Left renal cortex interstitium (tissue), 4 donors: ENCODE data around the gene ARPC5L. TPM values are rescaled to one million over a fixed set of nuclear protein-coding genes. Genes with fewer than 3 reads are reported as not detected.

ENCODE experiments used
- DNase-seq, 4 donors: peaks; one replicate each; pipeline ENCODE4 v3.0.0-alpha.2; 2013; ENCODE audit warnings: low read depth in 4 of 4, low spot score in 2 of 4, missing footprints in 1 of 4
- polyA plus RNA-seq, 4 donors: library from polyadenylated mRNA; unstranded; fragments of 120-200 nt; gene quantifications; one replicate each; pipeline ENCODE4 v1.2.1, GENCODE V29; 2013; ENCODE audit not compliant: insufficient read length in 4 of 4

Gene ARPC5L
- polyA plus RNA-seq, 4 donors: 37.2 to 41.2 (median 38.3) TPM

DNA sequence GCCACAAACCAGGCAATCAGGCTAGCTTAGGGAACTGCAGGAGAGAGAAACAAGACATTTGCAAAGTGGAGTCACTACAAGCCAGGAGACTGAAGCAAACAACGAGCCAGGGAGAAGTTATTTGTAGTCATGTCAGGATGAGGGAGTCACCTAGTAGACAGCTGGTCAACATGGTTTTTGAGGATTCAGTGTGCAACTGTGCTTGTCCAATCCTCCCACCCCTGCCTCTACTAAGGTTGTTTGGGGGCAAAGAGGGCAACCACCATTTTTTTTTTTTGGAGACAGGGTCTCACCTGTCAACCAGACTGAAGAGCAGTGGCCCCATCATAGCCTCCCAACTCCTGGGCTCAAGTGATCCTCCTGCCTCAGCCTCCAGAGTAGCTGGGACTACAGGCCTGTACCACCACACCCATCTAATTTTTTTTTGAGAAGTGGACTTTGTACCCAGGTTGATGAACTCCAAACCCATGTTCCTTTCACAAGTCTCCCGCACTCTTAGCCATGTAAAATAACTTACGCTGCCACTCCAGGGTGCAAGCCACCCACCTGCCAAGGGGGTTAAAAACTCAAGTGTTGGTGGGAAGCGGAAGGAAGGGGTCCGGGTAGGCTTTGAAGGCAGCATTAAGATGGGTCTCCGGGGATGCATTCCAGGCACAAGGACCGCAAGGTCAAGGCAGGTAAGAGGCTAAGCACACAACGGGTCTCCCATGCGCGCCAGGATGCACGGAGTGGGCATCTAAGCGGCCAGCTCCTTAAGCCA, 1.2 kb upstream of the ARPC5L start:
- no peak for DNase-seq

DNA sequence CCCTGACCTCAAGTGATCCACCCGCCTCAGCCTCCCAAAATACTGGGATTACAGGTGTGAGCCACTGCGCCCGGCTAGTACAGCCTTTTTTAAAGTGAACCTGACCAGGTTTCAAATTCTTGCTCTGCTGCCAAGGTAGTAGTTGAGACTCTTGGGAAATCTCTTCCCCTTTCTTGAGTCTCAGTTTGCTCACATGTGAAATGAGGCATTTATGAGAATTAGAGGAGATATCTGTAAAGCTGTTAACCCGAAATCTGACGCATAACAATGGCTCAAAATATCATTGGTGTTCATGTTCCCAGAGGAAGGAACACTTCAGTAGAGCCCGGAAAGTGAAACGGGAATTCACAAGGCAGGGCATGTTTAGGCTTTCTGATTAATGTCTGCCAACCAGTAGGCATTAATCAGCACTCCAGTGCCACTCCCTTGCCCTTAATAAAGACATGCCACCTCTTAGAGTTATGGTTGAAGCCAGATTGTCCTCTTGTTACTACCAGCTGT, 1.5 kb downstream of the ARPC5L start:
- DNase-seq: no peak

DNA sequence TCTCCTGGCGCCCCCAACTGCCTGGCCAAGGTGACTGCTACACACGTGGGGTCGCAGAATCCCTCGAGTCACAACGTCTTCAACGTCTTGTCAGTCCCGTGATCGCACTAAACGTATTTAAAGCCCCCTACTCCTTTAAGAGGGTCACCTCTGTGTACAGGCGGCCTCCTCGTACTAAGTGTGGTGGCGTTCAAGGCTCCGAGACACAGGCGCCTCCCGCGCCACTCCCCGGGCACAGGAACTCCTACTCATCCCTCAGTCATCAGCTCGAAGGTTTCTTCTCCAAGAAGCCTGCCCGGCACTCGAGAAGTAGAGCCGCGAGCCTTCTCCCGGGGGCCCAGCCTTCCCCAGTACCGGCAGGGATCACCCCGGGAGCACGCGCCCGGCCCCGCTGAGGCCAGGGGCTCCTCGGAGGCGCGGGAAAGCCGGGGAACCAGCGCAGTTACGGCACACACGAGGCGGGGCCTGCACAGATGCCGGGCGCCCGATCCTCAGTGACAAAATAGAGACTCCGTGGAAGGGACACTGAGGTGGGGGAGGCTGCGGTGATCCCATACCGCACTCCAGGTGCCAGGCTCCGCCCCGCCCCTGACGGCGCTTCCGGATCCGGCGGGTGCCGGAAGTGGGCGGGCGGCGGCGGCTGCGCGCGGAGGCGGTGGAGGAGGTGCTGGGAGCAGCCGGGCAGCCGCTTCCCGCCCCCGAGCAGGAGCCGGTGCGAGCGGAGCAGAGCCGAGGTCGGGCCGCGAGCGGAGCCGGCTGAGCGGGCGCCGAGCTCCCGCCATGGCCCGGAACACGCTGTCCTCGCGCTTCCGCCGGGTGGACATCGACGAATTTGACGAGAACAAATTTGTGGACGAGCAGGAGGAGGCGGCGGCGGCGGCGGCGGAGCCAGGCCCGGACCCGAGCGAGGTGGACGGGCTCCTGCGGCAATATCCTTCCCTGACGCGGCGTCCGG, 6.9 kb downstream of the ARPC5L start:
- peak in 2 of 4 donors; percentile 64 to 72 for DNase-seq

DNA sequence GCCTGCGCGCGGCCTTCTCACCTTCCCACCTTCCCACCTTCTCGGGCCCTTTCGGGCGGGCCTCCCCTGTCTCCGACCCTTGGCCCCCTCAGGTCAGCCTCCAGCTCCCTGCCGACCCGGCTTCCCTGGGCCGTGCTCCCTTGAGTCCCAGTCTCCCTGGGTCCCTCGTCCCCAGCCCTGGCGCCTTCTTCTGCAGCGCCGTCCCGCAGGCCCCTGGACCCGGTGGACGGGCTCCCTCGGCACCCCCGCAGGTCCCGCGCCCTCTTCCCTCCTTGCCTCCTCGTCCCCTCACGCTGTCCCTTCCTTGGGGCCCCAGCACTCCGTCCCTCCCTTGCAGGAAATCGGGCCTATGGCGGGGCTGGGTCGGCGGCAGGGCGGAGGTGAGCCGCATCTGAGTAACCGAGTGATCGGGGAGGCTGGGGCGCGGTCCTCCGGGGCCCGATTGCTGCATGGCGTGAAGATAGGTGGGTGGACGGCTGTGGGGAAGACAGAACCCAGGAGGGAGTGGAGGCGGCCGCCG, 7.6 kb downstream of the ARPC5L start:
- no peak for DNase-seq

DNA sequence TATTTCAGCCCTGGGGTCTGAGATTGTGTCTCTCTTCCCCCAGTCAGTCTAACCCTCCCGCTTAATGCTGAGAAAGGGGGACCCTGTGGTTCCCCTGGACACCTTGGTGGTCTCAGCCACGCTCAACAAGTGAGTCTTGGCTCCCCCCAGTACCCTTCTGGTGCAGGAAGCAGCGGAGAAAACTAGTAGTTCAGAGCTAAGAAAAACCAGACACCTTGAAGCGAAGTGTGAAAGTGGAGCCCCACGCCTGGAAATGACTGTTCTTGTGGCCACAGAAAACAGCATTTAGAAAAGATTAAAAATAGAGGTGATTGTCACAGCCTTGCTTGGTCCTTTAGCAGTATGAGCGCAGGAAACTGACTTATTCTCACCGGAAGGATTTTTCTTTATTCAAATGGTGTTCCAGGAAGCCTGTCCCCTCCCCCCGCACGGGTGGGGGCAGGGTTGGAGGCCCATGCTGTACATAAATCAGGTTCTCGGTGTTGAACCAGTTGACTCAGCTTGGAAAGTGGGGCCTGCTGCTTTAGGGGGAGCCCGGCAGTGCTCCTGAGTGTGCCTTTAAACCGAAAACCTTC, 8.1 kb downstream of the ARPC5L start:
- no peak for DNase-seq

DNA sequence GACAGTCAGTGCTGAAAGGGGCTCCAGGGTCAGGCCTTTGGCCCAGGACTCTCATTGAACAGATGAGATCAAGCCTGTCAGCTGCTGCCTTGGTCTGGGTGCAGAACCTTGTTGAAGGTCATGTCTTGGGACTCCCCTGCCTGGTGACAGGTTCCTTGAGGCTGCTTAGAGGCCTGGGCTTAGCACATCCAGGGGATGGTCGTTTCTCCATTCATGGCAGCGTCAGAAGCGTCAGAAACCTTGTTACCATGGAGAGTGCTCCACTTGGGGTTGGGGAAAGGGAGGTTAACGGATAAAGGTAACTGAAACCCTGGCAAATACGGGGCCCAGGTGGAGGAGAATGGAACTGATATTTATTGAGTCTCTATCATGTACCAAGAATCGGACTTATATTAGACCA, 8.8 kb downstream of the ARPC5L start:
- no peak for DNase-seq

DNA sequence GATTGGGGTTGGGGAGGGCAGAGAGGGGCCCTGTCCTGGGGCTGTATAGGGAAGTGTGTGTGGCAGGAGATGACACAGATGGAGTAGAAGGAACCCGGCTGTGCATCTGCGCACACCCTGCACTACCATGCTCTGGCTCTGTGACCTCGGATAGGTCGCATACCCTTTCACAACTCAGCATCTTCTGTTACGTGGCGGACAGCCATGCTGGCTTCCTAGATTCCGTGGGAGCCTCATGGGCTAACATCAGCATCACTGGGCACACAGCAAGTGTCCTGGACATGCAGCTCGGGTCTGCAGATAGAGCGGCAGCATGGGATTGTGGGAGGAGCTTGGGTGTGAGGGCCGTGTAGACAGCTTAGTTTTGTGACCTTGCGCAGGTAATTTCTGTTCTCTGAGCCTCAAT, 9.2 kb downstream of the ARPC5L start:
- no peak for DNase-seq

DNA sequence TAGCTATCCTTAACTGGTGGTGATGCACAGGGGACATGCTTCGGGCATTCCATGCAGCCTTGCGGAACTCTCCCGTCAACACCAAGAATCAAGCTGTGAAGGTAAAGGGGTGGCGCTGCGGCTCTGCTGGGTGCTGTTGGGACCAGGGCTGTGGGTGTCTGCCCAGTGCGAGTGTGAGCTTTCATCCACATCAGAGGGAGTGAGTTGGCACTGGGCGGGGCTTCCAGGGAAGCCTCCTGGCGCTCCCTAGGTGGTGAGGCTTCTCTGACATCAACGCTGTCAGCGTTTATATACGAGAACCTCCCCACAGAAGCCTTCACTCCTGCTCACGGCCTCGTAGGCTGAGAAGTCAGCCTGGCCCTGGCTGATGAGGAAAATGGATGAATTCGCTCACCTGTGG, 11.7 kb downstream of the ARPC5L start:
- no peak for DNase-seq

DNA sequence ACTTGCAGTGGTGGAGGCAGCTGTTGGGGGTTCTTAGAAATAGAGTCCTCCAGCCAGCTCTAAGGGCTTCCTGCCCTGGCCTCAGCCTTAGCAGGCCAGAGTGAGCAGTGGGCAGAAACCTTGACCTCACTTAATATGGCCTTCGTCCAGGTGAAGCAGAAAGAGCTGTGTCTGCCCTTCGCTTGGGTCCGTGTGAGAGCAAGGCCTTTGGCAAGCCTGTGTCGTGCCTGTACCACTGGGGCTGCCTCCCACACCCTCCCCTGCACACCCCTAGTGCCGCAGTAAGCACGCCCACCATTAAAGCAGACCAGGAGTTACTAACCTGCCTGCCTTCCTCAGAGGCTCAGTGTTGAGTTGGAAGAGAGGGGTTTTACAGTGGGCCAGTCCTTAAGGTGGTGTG, 13.6 kb downstream of the ARPC5L start:
- DNase-seq: no peak

DNA sequence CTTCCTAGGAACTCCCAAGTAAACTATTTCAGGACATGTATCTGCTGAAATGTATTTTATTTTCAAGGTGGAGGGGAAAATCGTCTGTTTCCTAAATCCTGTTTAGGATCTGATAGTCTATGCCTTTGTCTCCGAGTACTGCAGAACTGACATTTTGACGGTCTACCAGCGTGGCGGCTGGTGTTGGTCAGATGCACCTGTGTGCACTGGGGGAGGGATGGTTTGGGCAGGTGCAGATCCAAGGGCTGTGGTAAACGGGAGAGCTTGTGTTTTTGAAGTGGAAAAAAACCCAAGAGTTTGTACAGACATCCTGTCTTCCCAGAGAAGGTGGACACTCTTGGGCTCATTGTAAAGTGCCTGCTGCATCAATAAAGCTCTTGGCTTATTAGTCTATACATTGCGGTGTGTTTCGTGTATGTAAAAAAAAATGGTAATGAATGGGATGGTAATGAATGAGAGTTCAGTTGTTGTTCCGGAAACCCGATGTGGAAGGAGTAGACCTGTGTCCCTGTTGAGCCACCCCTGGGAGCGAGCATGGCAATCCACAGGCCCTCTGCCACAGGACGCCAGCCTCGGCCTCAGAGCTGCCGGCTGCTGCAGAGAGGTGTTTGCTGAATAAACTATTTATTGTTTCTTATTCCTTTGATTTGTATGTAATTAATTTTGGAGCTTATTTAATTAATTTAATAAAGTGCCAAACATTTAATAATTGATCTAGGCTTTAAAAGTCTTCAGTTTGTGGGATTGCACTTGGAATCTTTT, 15.3 kb downstream of the ARPC5L start:
- DNase-seq: no peak

DNA sequence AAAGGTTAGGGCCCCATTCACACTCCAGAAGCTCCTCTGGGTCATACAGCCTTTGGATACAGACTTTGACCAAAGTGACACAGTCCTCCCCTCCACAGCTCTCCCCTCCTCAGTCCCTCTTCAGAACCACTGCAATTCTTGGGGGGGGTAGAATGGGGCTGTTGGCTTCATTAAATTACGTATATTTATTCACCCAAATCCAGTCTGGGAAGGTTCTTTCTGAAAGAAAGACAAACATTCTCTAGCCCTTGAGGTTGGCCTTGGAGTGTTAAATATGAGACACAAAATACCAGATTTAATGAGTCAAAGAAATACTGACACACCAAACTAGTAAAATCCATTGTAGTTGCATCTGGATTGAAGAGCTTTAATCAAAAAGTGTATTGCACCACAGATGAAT, 16.1 kb downstream of the ARPC5L start:
- no peak for DNase-seq

DNA sequence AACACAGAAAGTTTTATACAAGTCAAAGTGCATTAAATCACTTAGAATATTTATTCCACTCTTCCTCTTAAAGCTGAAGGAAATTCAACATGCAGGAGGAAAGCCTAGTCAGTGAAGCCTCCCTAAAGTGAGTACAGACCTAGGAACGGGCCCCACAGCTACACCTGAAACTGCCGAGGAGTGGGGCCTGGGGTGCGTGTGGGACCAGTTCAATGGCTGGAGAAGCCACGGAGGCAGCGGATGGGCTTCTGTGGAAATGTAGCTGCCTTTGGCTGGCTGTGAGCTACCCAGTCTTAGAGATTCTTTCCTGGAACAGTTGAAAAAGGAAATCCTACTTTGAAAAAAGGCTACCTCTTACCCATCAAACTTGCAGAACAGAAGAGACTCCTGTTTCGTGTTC, 16.6 kb downstream of the ARPC5L start:
- no peak for DNase-seq

DNA sequence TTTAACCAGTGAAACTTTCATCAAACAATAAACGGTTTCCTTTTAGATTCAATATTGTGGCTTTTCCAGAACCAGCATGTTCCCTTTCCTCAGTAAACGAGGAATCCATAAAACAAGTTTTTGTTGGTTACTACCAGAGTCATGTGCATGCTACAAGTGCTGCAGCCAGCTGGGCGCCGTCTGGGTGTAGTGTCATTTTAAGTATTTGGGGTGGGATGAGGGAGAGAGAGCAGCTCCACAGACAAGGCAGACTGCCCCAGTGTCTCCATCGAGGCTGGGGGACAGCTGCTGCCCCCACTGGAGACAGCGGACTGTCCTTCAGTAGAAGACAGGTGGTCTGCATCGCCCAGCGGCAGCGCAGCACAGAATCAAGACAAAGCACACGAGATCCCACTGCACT, 17.3 kb downstream of the ARPC5L start:
- no peak for DNase-seq

DNA sequence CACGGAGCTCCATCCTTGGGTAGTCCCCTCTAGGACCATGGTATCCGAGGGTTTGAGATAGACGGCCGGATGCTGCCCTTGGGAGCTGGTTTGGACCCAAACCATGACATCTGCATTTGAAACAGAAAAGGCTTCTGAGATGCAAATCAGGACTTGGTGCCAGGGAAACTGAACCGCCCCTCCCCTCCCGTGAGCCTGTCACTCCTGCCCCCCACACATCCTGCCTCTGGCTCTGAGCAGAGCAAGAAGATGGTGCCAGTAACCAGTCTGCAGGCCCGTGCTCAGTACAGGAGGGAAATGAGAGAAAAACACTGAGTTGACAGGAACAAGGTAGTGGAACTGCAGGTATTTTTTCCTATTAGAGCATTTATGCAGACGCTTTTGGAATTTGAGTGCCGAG, 18.6 kb downstream of the ARPC5L start:
- DNase-seq: no peak

DNA sequence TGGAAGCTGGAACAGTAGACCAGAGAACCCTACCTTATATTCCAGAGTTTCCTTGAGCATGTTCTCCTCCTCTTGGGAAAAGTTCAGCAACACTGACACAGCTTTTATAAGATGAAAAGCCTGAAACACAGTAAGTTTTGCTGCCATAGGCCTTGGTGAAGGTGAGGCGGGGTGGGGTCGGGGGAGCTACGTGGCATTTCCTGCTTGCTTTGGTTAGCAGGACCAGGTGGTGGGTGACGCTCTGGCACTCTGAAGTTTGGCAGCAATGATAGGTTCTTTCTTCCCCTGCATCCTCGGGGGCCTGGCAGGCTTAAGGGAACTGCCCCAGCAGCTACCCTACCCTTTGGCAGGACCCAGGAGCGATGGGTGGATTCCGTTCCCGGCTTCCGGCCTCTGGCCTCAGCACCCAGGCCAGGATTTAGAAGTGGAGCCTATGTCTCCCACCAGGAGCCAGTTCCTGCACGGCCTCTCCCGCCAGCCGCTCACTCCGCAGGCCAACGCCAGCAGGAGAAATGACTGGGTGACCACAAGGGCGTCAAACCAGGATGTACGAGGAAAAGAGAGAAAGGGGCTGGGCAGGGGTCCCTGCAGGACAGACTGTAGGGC, 19.3 kb downstream of the ARPC5L start:
- DNase-seq: no peak

DNA sequence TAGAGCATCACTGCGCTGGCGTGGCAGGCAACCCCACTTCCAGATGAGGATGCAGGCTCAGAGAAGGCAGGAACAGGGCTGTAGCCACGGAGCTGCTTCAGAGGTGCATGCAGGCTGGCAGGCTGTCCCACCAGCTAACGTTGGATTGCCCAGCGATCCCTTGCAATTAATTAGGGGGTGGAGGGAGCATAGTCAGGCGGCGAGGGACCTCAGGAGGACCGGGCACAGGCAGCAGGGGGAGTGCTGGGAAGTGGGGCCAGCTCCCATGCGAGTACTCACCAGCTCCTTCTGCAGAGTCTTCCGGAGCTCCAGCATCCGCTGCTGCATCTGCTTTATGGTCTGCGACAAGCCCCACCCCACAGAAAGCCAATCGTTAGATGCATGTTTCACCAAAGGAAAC, 20.3 kb downstream of the ARPC5L start:
- no peak for DNase-seq

DNA sequence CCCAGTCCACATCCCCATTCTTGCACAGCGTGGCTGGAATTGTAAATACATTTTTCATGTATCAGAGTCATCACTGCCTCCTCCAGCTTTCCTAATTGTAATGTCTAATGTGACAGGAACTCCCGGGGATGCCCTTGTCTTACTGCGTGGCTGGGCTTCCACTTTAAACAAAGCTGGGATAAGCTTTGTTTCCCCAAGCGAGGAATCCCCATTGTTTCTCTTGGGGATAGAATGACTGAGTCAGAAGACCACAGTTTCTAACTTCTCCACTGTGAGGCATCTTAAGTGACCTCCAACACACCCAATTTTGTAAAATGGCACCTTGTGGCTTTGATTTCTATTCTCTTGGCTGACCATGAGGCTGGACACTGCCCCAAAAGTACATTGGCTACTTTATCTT, 22.4 kb downstream of the ARPC5L start:
- DNase-seq: no peak

DNA sequence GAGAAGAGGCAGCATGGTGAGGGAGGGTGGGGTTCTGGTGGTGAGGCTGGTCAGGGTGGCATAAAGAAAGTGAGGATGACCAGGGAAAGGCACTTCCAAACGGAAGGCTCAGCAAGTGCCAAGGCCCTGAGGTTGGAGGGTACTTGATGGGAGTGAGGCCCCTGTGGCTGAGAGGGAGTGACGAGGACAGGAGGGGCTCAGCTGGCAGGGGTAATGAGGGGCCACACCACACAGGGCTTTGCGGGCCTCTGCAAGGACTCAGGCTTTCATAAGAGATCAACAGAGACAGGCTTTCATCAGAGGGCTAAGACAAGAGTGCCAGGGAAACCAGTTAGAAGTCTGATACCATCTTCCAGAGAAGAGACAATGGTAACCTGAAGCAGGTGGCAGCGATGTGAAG, 23.6 kb downstream of the ARPC5L start:
- no peak for DNase-seq

DNA sequence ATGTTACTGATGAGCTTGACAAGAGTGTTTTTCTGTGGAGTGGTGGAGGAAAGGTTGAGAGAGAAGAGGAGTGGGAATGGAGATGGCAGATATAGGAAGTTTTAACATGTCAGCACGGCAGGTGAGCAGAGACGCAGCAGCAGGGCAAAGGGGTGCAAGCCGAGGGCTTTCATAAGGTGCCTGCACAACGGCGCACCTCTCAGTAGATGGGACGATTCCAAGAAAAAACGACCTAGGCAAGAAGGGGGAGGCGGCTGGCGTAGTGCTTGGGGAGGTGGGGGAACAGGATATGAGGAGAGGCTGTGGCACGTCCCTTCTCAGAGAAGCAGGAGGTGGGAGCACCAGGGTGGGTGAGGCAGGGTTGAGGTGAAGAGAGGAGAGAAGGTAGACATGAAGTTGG, 24.5 kb downstream of the ARPC5L start:
- DNase-seq: no peak
